Measurements from ENCODE around the gene OTUB2.

The OTUB2 gene

GRCh38 chr14:93981316-93982229 is 44.6 kb upstream of the OTUB2 start:
- no peak for DNase-seq (ENCODE audit: low read depth)
- TF ChIP-seq, protein P1, sequence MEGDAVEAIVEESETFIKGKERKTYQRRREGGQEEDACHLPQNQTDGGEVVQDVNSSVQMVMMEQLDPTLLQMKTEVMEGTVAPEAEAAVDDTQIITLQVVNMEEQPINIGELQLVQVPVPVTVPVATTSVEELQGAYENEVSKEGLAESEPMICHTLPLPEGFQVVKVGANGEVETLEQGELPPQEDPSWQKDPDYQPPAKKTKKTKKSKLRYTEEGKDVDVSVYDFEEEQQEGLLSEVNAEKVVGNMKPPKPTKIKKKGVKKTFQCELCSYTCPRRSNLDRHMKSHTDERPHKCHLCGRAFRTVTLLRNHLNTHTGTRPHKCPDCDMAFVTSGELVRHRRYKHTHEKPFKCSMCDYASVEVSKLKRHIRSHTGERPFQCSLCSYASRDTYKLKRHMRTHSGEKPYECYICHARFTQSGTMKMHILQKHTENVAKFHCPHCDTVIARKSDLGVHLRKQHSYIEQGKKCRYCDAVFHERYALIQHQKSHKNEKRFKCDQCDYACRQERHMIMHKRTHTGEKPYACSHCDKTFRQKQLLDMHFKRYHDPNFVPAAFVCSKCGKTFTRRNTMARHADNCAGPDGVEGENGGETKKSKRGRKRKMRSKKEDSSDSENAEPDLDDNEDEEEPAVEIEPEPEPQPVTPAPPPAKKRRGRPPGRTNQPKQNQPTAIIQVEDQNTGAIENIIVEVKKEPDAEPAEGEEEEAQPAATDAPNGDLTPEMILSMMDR (conservative IDR thresholded peaks at IDR 0.05; ENCODE audit: low read length) = no peak
- no peak overlapping the region for H3K4me3 ChIP-seq (ENCODE audit: low read length)

DNA sequence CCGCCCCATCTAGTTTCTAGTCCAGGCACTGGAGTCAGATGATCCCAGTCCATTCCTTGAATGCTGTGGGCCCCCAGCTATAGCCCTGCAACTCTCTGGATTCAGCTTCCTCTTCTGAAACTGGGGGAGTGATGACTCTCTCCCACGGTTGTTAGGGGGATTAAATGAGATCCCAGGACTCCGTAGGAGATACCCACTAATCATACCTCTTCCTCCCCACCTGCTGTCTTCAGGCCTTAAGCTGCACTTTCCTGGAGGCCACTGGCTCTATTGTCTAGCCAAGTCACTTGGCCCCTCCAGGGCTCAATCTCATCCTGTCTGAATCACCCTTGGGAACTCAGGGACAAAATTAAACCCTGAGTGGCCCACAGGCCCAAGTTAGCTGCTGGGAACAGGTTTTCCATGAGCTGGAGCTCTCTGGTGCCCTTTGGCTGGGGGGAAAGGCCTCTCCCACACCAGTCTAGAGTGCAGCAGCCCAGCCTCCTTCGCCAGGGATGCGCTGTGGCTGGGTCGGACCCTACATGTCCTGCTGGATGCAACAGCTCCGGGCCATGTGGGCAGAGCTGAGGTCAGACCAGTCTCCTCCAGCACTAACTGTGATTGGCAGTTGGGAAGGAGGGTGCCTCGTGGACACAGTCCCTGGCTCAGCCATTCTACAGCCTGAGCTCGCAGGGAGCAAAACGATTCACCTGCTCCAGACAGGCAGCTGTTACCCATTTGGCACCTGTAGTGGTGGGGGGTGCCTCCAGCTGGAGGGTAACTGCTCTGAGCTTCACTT is 43.7 kb upstream of the OTUB2 start:
- TF ChIP-seq, protein P1 (conservative IDR thresholded peaks at IDR 0.05; ENCODE audit: low read length) = no peak
- no peak for DNase-seq (ENCODE audit: low read depth)
- H3K4me3 ChIP-seq (ENCODE audit: low read length) = no peak overlapping the region

DNA sequence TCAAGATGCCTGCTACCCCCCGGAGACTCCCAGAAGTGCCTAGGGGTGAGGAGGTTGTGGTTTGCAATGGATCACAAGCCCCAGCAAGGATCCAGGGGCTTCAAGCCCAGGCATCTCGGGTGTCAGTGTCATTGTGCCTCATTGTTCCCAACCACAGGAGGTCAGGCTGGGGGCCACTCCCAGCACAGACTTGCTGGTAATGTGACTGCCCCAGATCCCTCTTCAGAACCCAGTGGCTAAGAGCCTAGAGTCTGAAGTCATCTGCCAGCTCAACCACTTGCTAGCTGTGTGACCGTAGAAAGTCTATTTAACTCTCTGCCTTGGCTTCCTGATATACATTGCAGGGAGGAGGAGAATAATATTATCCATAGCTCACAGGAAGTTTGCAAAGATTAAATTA is 42.1 kb upstream of the OTUB2 start:
- no peak overlapping the region for H3K4me3 ChIP-seq (ENCODE audit: low read length)
- DNase-seq (ENCODE audit: low read depth) = peak; percentile 47
- TF ChIP-seq, protein P1 (conservative IDR thresholded peaks at IDR 0.05; ENCODE audit: low read length) = no peak

DNA sequence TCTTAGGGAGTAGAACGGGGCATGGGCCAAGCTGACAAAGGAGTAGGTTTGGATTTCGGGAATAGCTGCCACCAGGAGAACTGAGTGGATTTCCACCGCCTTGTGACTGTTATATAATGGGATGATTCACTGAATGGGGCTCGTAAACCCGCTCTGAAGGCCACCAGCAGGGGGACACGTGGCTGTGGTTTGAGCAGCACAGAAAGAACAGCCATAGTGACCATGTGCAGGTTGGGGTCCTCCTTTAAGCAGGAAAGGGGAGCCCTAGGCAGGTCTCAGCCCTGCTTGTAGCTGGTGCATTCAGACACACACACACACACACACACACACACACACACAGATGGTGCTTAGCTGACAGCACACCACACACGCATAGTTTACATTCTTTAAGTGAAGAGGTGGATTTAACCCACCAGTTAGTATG is 41.1 kb upstream of the OTUB2 start:
- DNase-seq (ENCODE audit: low read depth) = peak; percentile 95
- TF ChIP-seq, protein P1 (conservative IDR thresholded peaks at IDR 0.05; ENCODE audit: low read length) = peak; percentile 53

GRCh38 chr14:93986955-93987354 is 39.2 kb upstream of the OTUB2 start:
- H3K4me3 ChIP-seq (ENCODE audit: low read length) = no peak overlapping the region
- no peak for DNase-seq (ENCODE audit: low read depth)
- TF ChIP-seq, protein P1 (conservative IDR thresholded peaks at IDR 0.05; ENCODE audit: low read length) = no peak

More for the DNA sequence above, 41.1 kb upstream of the OTUB2 start:
- H3K4me3 ChIP-seq (ENCODE audit: low read length) = no peak overlapping the region

DNA sequence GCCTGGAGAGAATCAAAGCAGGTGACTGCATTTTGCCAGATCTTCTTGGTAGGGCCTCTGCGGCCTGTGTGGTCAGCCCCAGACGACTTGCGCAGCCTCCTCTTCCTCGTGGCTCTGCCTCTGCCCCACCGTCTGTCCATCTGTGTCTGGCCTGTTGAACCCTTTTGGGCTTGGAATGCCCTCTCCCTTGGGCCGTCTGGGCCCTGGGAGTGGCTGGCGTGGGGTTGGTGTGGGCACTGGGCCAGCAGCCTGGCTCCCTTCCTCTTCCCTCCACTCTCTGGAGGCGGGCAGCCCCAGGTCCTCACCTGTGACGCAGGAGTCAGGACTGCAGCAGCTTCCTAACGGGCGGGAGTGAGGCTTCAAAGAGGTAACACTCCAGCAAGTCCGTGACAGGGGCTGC is 38.8 kb upstream of the OTUB2 start:
- TF ChIP-seq, protein P1 (conservative IDR thresholded peaks at IDR 0.05; ENCODE audit: low read length) = no peak
- no peak for DNase-seq (ENCODE audit: low read depth)
- no peak overlapping the region for H3K4me3 ChIP-seq (ENCODE audit: low read length)
